ENCODE measurements around the gene TJP2. TPM values are rescaled to one million over a fixed set of nuclear protein-coding genes. Genes with fewer than 3 reads are reported as not detected.

TJP2 gene
- total and polyA plus RNA-seq, 12 donors = 24.2 to 117 (median 82.4) TPM

- 80 to 87% methylated on average over 5 of the region's 5 CpGs for WGBS, 2 donors
- Histone ChIP-seq H3K4me1 (peaks cover 0 to 12% (median 5%) of the 10 kb centered on the region in 9 donors), H3K27ac (peak overlapping the region in 7 of 10 donors; percentile 7 to 84 (median 73)), H3K9me3 (peaks cover 0 to 15% (median 8%) of the 10 kb centered on the region in 11 donors), H3K36me3 (no peaks in the 10 kb centered on the region), H3K4me3 (no peak overlapping the region), H3K27me3 (no peaks in the 10 kb centered on the region)
- intact Hi-C loops (cut with DNase I) = loop anchor here in 1 of 10 donors (5.0 kb wide), 1 partner anchor 34 kb away; no protein-coding TSS in a partner anchor
- DNase-seq (no peak), ATAC-seq (no peak)
- TF ChIP-seq, protein P1, sequence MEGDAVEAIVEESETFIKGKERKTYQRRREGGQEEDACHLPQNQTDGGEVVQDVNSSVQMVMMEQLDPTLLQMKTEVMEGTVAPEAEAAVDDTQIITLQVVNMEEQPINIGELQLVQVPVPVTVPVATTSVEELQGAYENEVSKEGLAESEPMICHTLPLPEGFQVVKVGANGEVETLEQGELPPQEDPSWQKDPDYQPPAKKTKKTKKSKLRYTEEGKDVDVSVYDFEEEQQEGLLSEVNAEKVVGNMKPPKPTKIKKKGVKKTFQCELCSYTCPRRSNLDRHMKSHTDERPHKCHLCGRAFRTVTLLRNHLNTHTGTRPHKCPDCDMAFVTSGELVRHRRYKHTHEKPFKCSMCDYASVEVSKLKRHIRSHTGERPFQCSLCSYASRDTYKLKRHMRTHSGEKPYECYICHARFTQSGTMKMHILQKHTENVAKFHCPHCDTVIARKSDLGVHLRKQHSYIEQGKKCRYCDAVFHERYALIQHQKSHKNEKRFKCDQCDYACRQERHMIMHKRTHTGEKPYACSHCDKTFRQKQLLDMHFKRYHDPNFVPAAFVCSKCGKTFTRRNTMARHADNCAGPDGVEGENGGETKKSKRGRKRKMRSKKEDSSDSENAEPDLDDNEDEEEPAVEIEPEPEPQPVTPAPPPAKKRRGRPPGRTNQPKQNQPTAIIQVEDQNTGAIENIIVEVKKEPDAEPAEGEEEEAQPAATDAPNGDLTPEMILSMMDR (IDR thresholded peaks at IDR 0.05) = no peak
Measured at GRCh38 chr9:69308206-69308931, 134.3 kb downstream of the TJP2 start.

DNA sequence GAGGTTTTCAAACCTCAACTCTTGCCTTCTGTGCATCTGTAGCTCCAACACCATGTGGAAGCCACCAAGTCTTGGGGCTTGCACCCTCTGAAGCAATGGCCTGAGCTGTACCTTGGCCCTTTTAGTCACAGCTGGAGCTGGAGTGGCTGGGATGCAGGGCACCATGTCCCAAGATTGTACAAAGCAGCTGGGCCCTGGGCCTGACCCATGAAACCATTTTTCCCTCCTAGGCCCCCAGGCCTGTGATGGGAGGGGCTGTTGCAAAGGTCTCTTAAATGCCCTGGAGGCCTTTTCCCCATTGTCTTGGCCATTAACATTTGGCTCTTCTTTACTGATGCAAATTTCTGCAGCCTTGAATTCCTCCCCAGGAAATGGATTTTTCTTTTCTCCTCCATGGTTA lies 139.1 kb downstream of the TJP2 start:
- no peak for ATAC-seq

GRCh38 chr9:69314547-69314946 lies 140.5 kb downstream of the TJP2 start:
- ATAC-seq (no peak), DNase-seq (no peak)
- Histone ChIP-seq H3K27me3 (no peaks in the 10 kb centered on the region), H3K4me1 (no peaks in the 10 kb centered on the region), H3K9me3 (peaks cover 0 to 17% (median 10%) of the 10 kb centered on the region in 11 donors), H3K4me3 (no peak overlapping the region), H3K36me3 (no peaks in the 10 kb centered on the region), H3K27ac (no peak overlapping the region)
- WGBS, 2 donors = 52 to 55% methylated on average over 1 of the region's 1 CpG
- TF ChIP-seq, protein P1 (IDR thresholded peaks at IDR 0.05) = no peak
- intact Hi-C loops (cut with DNase I) = no loop called here

More for the DNA sequence above, 139.1 kb downstream of the TJP2 start:
- H3K27me3 ChIP-seq = no peaks in the 10 kb centered on the region
- no peak overlapping the region for H3K4me3 ChIP-seq
- no peaks in the 10 kb centered on the region for H3K36me3 ChIP-seq
- H3K4me1 ChIP-seq = peaks cover 0 to 2% (median 0%) of the 10 kb centered on the region in 9 donors
- TF ChIP-seq, protein P1 (IDR thresholded peaks at IDR 0.05) = no peak
- no peak for DNase-seq
- no peak overlapping the region for H3K27ac ChIP-seq
- intact Hi-C loops (cut with DNase I) = no loop called here
- peaks cover 0 to 17% (median 10%) of the 10 kb centered on the region in 11 donors for H3K9me3 ChIP-seq

DNA sequence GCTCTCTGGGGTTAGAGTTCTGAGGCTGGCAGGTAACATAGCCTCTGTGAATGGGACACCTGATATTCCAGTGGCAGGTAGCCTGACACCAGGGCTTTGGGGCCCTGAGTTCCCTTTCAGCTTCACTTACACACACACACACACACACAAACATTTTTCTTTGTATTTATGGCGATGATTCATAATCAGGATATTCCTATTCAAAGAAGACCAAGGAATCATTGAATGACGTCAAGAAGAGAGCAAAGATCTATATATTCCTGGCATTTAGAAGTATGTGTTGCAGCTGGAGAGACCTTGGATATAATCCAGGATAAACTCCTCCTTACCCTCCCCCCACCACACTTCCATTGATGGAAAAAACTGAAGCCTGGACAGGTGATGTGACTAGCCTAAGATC lies 143.0 kb downstream of the TJP2 start:
- intact Hi-C loops (cut with DNase I) = no loop called here
- WGBS, 2 donors = 66 to 70% methylated on average over 2 of the region's 2 CpGs
- TF ChIP-seq, protein P1 (IDR thresholded peaks at IDR 0.05) = no peak

More for the DNA sequence above, 143.0 kb downstream of the TJP2 start:
- Histone ChIP-seq H3K36me3 (no peaks in the 10 kb centered on the region), H3K4me1 (peaks cover 0 to 2% (median 0%) of the 10 kb centered on the region in 9 donors), H3K4me3 (no peak overlapping the region), H3K27ac (no peak overlapping the region), H3K9me3 (peaks cover 0 to 15% (median 10%) of the 10 kb centered on the region in 11 donors), H3K27me3 (no peaks in the 10 kb centered on the region)
- DNase-seq (no peak), ATAC-seq (no peak)

Measured in heart right ventricle (tissue), 16 donors.